GM18517 (cell line): ENCODE data around the gene COL27A1.
"Not testable (repeated sequence)": the region's sequence is repeated elsewhere in the genome, so short reads cannot be mapped to it uniquely, and the experiment has no call there.

Experiments
- ATAC-seq: cut with Tn5 transposase; IDR thresholded peaks from one replicate; pipeline ENCODE4 v1.9.1; 2021; ENCODE audit warnings: mild to moderate bottlenecking, moderate library complexity; ENCODE audit not compliant: unreplicated experiment

COL27A1 gene

DNA sequence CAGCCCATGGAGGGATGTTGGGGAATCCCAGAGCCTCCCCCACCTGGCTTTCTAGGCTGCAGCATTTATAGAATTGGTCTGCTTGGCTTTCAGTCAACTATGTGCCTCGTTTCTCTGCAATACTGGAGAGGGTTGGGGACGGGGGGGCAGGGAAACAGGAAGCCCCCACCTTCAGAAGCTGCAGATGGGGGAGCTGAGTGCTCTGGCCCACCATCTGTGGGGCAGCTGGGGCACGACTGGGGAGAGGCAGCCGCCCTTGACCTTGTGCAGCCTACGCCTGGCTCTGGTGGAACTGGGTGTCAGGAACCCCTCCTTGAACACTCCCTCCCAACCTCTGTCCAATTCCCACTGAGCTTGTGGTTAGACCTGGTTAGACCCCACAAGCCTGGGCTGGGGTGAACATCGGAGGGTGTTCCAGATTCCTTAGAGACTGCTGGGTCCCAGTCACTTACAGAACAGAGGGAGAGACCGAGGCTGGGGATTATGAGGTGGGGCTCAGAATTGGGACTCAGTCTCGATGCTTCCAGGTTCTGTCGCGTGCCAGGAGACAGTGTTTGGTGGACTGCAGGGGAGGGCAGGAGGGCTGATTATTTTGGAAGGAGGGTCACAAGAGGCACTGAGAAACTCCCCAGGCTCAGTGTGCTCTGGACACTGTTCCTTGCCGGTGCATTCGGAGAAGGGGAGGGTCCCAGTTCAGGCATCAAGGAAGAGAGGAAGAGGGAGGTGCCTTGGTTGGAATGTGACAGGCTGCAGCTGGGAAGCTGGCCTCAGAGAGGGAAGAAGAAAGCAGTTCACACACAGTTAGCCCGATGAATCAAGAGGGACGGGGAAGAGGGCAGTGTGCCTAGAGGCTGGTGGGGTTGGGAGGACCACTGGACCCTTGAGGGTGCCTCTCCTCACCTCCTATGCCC is 25.6 kb downstream of the COL27A1 start:
- no peak for ATAC-seq

DNA sequence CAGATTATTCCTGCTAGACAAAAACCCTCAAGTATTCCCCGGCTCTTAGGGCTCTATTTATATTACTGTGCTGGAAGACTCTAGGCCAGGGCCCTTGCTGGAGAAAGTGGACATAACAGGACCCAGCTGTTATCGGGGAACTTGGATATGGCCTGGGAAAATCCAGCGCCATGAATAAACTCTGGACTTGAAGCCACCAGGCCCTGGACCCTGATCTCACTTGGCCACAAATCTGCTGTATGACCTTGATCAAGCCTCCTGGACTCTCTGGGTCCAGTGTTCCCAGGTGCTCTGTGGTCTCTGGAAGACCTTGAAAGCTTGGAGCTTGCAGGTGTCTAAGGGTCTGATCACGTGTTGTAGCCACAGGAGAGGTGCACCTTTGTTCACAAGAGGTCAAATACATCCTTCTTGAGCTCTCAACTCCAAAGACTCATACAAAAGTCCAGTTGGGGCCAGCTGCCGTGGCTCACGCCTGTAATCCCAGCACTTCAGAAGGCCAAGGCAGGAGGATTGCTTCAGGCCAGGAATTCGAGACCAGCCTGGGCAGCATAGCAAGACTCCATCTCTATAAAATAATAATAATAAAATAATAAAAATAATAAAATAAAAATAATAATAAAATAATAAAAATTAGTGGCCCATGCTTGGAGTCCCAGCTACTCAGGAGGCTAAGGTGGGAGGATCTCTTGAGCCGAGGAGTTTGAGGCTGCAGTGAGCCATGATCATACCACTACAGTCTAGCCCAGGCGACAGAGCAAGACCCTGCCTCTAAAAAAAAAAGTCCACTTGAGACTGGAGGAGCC is 26.5 kb downstream of the COL27A1 start:
- ATAC-seq, result no peak

DNA sequence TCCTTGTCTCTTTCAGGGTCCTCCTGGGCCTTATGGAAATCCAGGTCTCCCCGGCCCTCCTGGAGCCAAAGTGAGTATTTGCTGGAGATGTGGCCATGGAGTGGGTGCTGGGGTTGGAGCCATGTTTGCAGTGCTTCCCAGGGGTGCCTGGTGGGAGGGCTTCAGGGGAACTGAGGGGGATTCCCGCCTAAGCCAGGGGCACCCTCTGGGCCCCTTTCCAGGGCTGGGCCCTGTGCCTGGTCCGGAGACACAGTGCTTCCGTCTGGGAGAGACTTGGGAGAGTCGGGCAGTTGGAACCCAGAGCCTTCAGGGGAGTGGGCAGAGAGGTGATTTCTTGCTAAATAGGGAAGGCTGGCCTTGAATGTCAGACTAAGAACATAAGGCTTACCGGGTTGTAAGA is 27.7 kb downstream of the COL27A1 start:
- ATAC-seq, result no peak

GRCh38 chr9:114184071-114184470 is 28.7 kb downstream of the COL27A1 start:
- ATAC-seq, result no peak

DNA sequence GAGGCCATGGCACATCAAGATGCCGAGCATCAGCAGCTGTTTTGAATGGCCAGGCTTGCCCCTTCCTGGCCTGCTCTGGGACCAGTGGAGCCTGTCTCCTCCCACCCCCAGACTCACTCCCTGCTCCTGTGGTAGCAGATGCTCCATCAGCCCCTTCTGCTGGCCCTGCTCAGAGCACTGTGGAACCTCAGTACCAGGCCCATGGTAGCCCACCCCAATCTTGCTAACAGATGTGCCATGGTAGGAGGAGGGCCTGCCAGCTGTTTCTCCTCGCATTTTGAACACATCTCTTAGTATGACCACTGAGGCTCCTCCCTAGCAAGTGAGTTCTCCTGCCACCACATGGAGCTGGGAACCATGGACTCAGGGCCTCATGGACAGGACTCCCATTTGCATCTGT is 29.5 kb downstream of the COL27A1 start:
- ATAC-seq, result no peak

- ATAC-seq, result no peak
Measured at GRCh38 chr9:114185570-114186490, 30.5 kb downstream of the COL27A1 start.

DNA sequence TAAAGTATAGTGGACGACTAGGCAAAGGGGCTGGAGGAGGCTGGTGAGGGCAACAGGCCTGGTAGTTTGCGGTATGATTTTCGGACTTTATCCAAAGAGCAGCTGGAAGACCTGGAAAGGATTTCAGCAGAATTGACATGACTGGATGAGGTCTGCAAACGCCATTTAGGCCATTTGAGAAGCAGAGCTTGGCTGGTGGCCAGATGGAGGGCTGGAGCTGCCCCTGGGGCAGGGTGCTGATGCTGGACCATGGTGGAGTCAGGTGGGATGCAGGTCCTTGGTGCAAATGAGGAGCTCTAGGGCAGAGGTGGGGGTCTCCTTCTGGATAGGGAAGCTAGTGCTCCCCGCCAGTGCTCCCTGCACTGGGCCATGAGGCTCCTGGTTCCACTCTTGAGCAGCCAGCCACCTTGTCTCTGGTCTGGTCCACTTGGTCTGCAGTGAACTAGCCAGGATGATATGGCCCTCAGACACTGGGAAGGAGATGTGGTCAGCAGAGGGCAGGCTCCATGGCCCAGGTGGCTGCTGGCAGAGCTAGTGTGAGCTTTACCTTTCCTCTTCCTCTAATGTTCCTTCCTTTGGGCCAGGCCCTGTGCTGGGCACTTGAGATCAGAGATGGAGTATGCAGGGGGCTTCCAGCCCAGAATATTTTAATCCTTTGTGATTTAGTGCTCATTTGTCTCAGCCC is 31.4 kb downstream of the COL27A1 start:
- ATAC-seq, result no peak

- no peak for ATAC-seq
Measured at GRCh38 chr9:114187827-114188226, 32.5 kb downstream of the COL27A1 start.

DNA sequence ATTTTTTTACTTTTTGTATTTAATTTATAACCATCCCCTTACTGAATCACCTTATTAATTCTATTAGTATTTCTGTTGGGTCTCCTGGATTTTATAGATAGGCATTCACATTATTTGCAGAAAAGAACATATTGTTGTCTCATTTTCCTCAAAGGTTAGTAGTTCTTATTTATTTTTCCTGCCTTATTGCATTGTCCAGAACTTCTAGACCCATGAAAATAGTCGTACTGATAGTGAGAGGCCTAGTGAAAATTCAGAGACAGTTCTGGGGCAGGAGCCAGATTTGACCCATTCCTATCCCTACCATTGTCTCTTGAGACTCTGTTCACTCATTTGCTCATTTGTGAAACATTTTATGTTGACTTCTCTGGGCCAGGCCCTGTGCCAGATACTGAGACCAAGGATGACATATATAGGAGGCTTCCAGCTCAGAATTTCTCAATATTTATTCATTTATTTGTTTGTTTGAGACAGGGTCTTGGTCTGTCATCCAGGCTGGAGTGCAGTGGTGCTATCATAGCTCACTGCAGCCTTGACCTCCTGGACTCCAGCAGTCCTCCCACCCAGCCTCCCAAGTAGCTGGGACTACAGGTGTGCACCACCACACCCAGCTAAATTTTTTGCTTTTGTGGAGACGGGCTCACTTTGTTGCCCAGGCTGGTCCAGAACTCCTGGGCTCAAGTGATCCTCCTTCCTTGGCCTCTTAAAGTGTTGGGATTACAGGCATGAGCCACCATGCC is 34.7 kb downstream of the COL27A1 start:
- no peak for ATAC-seq

GRCh38 chr9:114190563-114190905 is 35.2 kb downstream of the COL27A1 start:
- no peak for ATAC-seq

GRCh38 chr9:114191402-114191801 is 36.1 kb downstream of the COL27A1 start:
- ATAC-seq, result not testable (repeated sequence)

GRCh38 chr9:114192539-114192938 is 37.2 kb downstream of the COL27A1 start:
- no peak for ATAC-seq

DNA sequence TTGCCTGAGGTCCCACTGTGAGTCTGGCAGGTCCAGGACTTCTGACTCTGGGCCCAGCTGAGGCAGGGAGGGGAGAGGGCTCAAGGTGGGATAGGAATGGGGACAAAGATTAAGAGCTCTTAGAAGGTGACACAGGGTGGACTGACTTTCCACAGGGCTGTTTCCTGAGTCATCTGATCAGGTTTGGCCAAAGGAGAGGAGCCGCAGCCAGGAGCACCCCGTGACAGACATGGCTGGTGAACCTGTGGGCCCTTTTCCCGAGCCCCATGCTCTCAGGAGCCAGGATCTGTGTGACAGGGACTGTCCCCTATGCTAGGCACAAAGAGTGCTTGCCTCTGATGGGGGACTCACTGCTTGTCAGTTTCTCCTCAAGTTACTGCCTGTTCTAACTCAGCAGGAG is 37.8 kb downstream of the COL27A1 start:
- ATAC-seq, result no peak

DNA sequence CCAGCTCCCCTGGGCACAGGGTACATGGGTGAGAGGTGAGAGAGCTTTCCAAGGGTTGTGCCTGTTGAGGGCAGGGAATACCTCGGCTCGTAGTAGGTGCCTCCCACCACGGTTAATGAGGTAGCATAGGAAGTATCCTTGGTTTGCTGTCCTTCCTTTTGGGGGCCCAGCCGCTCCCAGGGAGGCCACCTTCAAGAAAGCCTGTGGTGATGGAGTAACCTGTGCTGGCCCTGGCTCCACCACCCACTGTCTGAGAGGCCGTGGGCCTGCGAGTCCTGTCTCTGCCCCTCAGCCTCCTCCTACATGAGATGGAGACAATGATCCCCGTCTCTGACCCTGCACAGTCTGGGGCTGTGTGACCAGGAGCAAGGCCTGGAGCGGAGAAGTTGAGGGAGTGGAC is 40.8 kb downstream of the COL27A1 start:
- ATAC-seq, result no peak

DNA sequence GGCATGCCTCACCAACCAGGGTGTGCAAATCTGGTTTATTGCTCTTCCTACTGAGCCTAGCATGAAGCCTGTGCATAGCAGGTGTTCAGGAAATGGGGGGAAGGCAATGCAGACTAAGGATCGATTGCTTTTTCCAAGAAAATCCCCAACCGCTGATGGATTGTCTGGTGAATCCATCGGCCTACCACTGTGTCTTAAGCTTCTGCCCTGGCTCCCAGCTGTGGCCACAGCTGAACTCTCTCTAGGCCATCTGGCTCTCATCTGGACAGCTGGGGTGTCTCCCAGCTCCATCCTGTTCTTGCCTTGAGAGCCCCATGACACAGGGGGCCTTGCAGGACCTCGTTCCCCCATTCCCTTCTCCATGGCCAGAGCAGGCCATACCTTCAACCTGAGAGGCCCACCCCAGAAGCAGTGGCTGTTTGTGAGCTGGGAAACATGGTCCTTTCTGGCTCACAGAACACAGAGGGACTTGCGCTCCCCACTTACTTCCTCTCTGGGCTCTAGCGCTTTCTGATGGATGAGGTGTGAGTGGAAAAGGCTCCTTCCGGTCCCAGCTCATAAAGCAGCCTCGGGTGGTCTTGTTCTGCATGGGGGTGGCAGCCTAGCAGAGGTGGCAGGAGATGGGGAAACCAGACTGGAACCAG is 41.8 kb downstream of the COL27A1 start:
- ATAC-seq, result no peak

- ATAC-seq, result no peak
Measured at GRCh38 chr9:114198249-114199040, 43.1 kb downstream of the COL27A1 start.

- no peak for ATAC-seq
Measured at GRCh38 chr9:114200721-114201300, 45.5 kb downstream of the COL27A1 start.

DNA sequence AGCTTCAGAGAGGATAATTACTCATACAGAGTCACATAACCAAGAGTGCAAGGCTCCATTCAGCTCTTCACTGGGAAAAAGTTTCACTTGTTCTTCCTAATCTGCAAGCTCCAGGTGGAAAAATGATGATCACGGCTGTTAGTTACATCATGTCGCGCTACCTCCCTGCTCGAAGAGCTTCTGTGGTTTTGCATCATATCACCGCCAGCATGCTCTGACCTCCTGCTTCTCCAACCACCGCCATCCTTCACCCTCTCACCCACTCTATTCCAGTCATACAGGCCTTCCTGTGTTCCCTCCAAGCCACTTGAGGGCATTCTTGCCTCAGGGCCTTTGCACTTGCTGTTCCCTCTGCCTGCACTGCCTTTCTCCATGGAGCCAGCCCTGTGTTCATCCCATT is 47.1 kb downstream of the COL27A1 start:
- no peak for ATAC-seq
